Measurements from ENCODE around the gene DES. TPM values are rescaled to one million over a fixed set of nuclear protein-coding genes. Genes with fewer than 3 reads are reported as not detected.

DES gene
- total and polyA plus RNA-seq, 9 of the 15 experiments (the other 6 are each of a cell fraction or from before 2014, with no cell fraction given): 2.5 to 58.9 (median 21.9) TPM

DNA sequence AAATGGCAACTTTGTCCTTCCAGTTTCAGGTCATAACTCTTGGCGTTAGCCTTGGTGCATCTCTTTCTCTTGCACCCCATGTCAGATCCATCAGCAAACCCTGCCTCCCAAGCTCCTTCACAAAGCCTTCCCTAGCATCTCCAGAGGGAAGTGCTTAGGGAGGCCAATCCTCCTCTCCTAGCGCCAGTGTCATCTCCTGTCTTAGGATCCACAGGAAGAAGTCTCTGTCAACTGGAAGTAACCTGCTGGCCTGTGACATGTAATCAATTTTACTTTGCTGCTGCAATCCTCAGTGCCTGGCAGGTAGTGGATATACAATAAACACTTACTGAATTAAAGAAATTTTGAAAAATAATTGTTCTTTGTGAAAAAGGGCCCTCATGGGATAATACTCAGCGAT lies 22.6 kb upstream of the DES start:
- intact Hi-C loops (cut with micrococcal nuclease): no loop called here
- TF ChIP-seq, protein P1, sequence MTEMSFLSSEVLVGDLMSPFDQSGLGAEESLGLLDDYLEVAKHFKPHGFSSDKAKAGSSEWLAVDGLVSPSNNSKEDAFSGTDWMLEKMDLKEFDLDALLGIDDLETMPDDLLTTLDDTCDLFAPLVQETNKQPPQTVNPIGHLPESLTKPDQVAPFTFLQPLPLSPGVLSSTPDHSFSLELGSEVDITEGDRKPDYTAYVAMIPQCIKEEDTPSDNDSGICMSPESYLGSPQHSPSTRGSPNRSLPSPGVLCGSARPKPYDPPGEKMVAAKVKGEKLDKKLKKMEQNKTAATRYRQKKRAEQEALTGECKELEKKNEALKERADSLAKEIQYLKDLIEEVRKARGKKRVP (CRISPR knock-in tag; IDR thresholded peaks at IDR 0.05): no peak
- TF ChIP-seq KAT2B (IDR thresholded peaks at IDR 0.05; ENCODE audit: low read depth, low read length): no peak
- H3K9me1 ChIP-seq (ENCODE audit: control insufficient read depth, insufficient read depth, low read length): no peaks in the 10 kb centered on the region
- H3K27me3 ChIP-seq (ENCODE audit: control insufficient read depth in 2 of 2, insufficient read depth in 2 of 2, low read length in 2 of 2): no peaks in the 10 kb centered on the region
- H3K79me2 ChIP-seq (ENCODE audit: control insufficient read depth, insufficient read depth, low read length): no peaks in the 10 kb centered on the region
- FAIRE-seq (no peak), ATAC-seq (no peak), DNase-seq (ENCODE audit: extremely low read depth in 1 of 4, low spot score in 3 of 4) (no peak)
- H3K36me3 ChIP-seq (ENCODE audit: control insufficient read depth, insufficient read depth, low read length): no peaks in the 10 kb centered on the region
- H4K20me1 ChIP-seq (replicated peaks; ENCODE audit: control insufficient read depth, insufficient read depth, low read length): no peaks in the 10 kb centered on the region
- in situ Hi-C loops (cut with MboI): no loop called here
- ChIA-PET POLR2A (no interaction called here), CTCF (ENCODE audit: low intra/inter-chr PET ratio) (no interaction called here)
- WGBS (ENCODE audit: insufficient coverage, low coverage, missing lambda C conversion rate): 52% methylated on average over 3 of the region's 3 CpGs
- H3K9ac ChIP-seq (ENCODE audit: insufficient read depth in 1 of 2, low read depth in 2 of 2, low read length in 2 of 2): no peak overlapping the region
- H3K9me3 ChIP-seq (replicated peaks; ENCODE audit: control insufficient read depth, insufficient read depth, low read depth, low read length): no peaks in the 10 kb centered on the region
- H3K4me2 ChIP-seq (ENCODE audit: insufficient read depth, low read length): no peak overlapping the region
- H3K27ac ChIP-seq (ENCODE audit: extremely low read depth, low read depth, low read length): no peak overlapping the region
- H3K4me3 ChIP-seq: no peak overlapping the region
- no TSS peak for BruUV-seq (replicated peaks)
- H3K4me1 ChIP-seq (replicated peaks in 1 of 2; ENCODE audit: control insufficient read depth in 2 of 2, insufficient read depth in 2 of 2, low read length in 2 of 2): peaks cover 0 to 4% of the 10 kb centered on the region in 2 experiments; a peak in 4 of 5 replicates
- no peak overlapping the region for H2AFZ ChIP-seq (ENCODE audit: low read depth, low read length)

DNA sequence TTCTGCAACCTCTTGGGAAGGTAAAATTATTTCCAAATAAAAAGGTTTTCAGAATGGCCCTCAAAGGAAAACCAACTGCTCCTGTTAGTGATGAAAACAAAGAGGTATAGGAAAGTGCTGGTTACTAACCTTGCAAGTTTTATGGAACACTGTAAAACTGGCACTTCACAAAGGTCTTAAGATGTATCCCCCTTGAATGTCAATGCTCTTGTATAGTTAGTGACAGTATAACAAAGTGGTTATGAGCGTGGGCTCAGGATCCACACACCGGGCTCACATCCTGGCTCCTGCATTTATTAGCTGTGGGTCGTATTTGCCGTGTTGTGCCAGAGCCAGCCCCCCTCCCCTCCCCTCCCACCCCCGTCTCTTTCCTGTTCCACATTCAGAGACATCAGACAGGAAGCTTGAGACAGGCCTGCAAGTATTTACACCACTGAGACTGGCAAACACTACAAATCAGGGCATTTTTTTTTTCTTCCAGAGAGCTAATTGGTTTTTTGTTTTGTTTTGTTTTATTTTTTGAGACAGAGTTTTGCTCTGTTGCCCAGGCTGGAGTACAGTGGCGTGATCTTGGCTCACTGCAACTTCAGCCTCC lies 21.2 kb upstream of the DES start:
- intact Hi-C loops (cut with micrococcal nuclease) (no loop called here), in situ Hi-C loops (cut with MboI) (no loop called here)
- Histone ChIP-seq H3K9me3 (replicated peaks; ENCODE audit: control insufficient read depth, insufficient read depth, low read depth, low read length) (no peaks in the 10 kb centered on the region), H3K27me3 (ENCODE audit: control insufficient read depth in 2 of 2, insufficient read depth in 2 of 2, low read length in 2 of 2) (no peaks in the 10 kb centered on the region), H3K79me2 (ENCODE audit: control insufficient read depth, insufficient read depth, low read length) (no peaks in the 10 kb centered on the region), H3K4me1 (replicated peaks in 1 of 2; ENCODE audit: control insufficient read depth in 2 of 2, insufficient read depth in 2 of 2, low read length in 2 of 2) (peaks cover 3 to 4% of the 10 kb centered on the region in 2 experiments; a peak in 4 of 5 replicates), H4K20me1 (replicated peaks; ENCODE audit: control insufficient read depth, insufficient read depth, low read length) (no peaks in the 10 kb centered on the region), H3K27ac (ENCODE audit: extremely low read depth, low read depth, low read length) (no peak overlapping the region), H3K9ac (ENCODE audit: insufficient read depth in 1 of 2, low read depth in 2 of 2, low read length in 2 of 2) (no peak overlapping the region), H3K36me3 (ENCODE audit: control insufficient read depth, insufficient read depth, low read length) (no peaks in the 10 kb centered on the region), H2AFZ (ENCODE audit: low read depth, low read length) (no peak overlapping the region), H3K4me3 (no peak overlapping the region), H3K9me1 (ENCODE audit: control insufficient read depth, insufficient read depth, low read length) (no peaks in the 10 kb centered on the region), H3K4me2 (ENCODE audit: insufficient read depth, low read length) (no peak overlapping the region)
- ATAC-seq (no peak), FAIRE-seq (no peak), DNase-seq (ENCODE audit: extremely low read depth in 1 of 4, low spot score in 3 of 4) (no peak)
- TF ChIP-seq, protein P2, sequence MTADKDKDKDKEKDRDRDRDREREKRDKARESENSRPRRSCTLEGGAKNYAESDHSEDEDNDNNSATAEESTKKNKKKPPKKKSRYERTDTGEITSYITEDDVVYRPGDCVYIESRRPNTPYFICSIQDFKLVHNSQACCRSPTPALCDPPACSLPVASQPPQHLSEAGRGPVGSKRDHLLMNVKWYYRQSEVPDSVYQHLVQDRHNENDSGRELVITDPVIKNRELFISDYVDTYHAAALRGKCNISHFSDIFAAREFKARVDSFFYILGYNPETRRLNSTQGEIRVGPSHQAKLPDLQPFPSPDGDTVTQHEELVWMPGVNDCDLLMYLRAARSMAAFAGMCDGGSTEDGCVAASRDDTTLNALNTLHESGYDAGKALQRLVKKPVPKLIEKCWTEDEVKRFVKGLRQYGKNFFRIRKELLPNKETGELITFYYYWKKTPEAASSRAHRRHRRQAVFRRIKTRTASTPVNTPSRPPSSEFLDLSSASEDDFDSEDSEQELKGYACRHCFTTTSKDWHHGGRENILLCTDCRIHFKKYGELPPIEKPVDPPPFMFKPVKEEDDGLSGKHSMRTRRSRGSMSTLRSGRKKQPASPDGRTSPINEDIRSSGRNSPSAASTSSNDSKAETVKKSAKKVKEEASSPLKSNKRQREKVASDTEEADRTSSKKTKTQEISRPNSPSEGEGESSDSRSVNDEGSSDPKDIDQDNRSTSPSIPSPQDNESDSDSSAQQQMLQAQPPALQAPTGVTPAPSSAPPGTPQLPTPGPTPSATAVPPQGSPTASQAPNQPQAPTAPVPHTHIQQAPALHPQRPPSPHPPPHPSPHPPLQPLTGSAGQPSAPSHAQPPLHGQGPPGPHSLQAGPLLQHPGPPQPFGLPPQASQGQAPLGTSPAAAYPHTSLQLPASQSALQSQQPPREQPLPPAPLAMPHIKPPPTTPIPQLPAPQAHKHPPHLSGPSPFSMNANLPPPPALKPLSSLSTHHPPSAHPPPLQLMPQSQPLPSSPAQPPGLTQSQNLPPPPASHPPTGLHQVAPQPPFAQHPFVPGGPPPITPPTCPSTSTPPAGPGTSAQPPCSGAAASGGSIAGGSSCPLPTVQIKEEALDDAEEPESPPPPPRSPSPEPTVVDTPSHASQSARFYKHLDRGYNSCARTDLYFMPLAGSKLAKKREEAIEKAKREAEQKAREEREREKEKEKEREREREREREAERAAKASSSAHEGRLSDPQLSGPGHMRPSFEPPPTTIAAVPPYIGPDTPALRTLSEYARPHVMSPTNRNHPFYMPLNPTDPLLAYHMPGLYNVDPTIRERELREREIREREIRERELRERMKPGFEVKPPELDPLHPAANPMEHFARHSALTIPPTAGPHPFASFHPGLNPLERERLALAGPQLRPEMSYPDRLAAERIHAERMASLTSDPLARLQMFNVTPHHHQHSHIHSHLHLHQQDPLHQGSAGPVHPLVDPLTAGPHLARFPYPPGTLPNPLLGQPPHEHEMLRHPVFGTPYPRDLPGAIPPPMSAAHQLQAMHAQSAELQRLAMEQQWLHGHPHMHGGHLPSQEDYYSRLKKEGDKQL (CRISPR knock-in tag; IDR thresholded peaks at IDR 0.05; ENCODE audit: borderline replicate concordance): no peak
- POLR2A ChIA-PET: no interaction called here
- WGBS (ENCODE audit: insufficient coverage, low coverage, missing lambda C conversion rate): 62% methylated on average over 3 of the region's 6 CpGs
- BruUV-seq (replicated peaks): no TSS peak
- CTCF ChIA-PET (ENCODE audit: low intra/inter-chr PET ratio): no interaction called here

Measured in K562 (cell line).